ENCODE measurements around the gene ARID5A. TPM values are rescaled to one million over a fixed set of nuclear protein-coding genes. Genes with fewer than 3 reads are reported as not detected.

ARID5A gene
- total and polyA plus RNA-seq, 9 of the 15 experiments (the other 6 are each of a cell fraction or from before 2014, with no cell fraction given), result 0.14 to 12.5 (median 3.0) TPM

DNA sequence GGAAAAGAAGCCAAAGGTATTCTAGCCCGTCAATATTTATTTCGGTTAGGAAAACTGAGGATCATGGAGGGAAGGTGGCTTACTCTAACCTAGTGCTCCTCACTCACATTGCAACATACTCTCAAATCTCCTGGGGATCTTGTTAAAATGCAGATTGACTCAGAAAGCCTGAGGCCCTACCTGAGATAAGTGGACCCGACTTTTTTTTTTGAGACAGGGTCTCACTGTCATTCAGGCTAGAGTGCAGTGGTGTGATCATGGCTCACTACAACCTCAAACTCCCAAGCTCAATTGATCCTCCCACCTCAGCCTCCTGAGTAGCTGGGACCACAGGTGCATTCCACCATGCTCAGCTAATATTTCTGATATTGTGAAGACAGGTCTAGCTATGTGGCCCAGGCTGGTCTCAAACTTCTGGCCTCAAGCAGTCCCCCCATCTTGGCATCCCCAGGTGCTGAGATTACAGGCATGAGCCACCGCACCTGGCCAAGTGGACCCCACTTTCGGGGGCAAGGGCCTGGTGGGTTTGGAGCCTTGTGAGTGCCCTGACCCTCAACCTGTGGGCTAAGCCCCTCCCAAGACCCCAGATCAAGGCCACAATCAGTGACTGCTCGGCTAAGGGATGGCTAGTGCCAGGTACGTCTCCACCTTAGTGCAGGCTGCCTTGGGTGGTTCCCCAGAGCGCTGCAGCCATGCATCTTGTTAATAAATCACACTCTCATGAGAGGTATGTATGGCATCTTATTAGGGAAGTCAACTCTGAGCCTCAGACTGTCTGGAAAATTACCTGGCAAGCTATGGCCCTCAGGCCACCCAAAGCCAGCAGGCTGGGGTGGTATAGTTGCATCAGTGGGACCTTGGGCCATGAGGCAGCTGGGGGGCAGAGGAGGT lies 30.3 kb upstream of the ARID5A start:
- Histone ChIP-seq H3K4me2 (ENCODE audit: insufficient read depth, low read length) (no peak overlapping the region), H3K27ac (ENCODE audit: extremely low read depth, low read depth, low read length) (no peak overlapping the region), H2AFZ (ENCODE audit: low read depth, low read length) (no peak overlapping the region), H3K27me3 (ENCODE audit: control insufficient read depth in 2 of 2, insufficient read depth in 2 of 2, low read length in 2 of 2) (peaks cover 7 to 69% of the 10 kb centered on the region in 2 experiments; a peak in 4 of 5 replicates), H4K20me1 (replicated peaks; ENCODE audit: control insufficient read depth, insufficient read depth, low read length) (peaks cover 10% of the 10 kb centered on the region), H3K4me3 (no peak overlapping the region), H3K9me1 (ENCODE audit: control insufficient read depth, insufficient read depth, low read length) (peaks cover 2% of the 10 kb centered on the region), H3K4me1 (replicated peaks in 1 of 2; ENCODE audit: control insufficient read depth in 2 of 2, insufficient read depth in 2 of 2, low read length in 2 of 2) (peaks cover 7 to 30% of the 10 kb centered on the region in 2 experiments; a peak in 4 of 5 replicates), H3K9me3 (replicated peaks; ENCODE audit: control insufficient read depth, insufficient read depth, low read depth, low read length) (no peaks in the 10 kb centered on the region), H3K36me3 (ENCODE audit: control insufficient read depth, insufficient read depth, low read length) (no peaks in the 10 kb centered on the region), H3K9ac (ENCODE audit: insufficient read depth in 1 of 2, low read depth in 2 of 2, low read length in 2 of 2) (no peak overlapping the region), H3K79me2 (ENCODE audit: control insufficient read depth, insufficient read depth, low read length) (no peaks in the 10 kb centered on the region)
- ChIA-PET CTCF (ENCODE audit: low intra/inter-chr PET ratio) (interaction anchor here (0.6 kb wide), 1 partner anchor 299 kb away, joined by 3 read pairs; no protein-coding TSS in a partner anchor), POLR2A (no interaction called here)
- FAIRE-seq (no peak), ATAC-seq (no peak), DNase-seq (ENCODE audit: extremely low read depth in 1 of 4, low spot score in 3 of 4) (no peak)
- 0% methylated on average over 8 of the region's 8 CpGs for WGBS (ENCODE audit: insufficient coverage, low coverage, missing lambda C conversion rate)
- intact Hi-C loops (cut with micrococcal nuclease) (loop anchor here (5.0 to 10.0 kb wide), 3 partner anchors 201 to 514 kb away; partner anchors contain the start of genes ANKRD36C, CIAO1, SNRNP200 and TMEM127), in situ Hi-C loops (cut with MboI) (loop anchor here (25.0 kb wide), 2 partner anchors 494 to 719 kb away; no protein-coding TSS in a partner anchor)
- no TSS peak for BruUV-seq (replicated peaks)
- TF ChIP-seq PURB (CRISPR knock-in tag; IDR thresholded peaks at IDR 0.05; ENCODE audit: low read depth) (no peak), COPS2 (conservative IDR thresholded peaks at IDR 0.05) (no peak), MTA1 (IDR thresholded peaks at IDR 0.05; ENCODE audit: borderline replicate concordance) (no peak), E2F3 (CRISPR knock-in tag; IDR thresholded peaks at IDR 0.05) (no peak), RBM34 (IDR thresholded peaks at IDR 0.05; ENCODE audit: borderline replicate concordance, insufficient read depth, low read length) (no peak), POLR2AphosphoS5 (IDR thresholded peaks at IDR 0.05; ENCODE audit: control insufficient read depth, insufficient read depth, low read depth, low read length) (no peak), POLR2A (conservative IDR thresholded peaks at IDR 0.05) (no peak)
- TF ChIP-seq, protein P1, sequence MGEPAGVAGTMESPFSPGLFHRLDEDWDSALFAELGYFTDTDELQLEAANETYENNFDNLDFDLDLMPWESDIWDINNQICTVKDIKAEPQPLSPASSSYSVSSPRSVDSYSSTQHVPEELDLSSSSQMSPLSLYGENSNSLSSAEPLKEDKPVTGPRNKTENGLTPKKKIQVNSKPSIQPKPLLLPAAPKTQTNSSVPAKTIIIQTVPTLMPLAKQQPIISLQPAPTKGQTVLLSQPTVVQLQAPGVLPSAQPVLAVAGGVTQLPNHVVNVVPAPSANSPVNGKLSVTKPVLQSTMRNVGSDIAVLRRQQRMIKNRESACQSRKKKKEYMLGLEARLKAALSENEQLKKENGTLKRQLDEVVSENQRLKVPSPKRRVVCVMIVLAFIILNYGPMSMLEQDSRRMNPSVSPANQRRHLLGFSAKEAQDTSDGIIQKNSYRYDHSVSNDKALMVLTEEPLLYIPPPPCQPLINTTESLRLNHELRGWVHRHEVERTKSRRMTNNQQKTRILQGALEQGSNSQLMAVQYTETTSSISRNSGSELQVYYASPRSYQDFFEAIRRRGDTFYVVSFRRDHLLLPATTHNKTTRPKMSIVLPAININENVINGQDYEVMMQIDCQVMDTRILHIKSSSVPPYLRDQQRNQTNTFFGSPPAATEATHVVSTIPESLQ (CRISPR knock-in tag; IDR thresholded peaks at IDR 0.05), result no peak
- TF ChIP-seq, protein P2, sequence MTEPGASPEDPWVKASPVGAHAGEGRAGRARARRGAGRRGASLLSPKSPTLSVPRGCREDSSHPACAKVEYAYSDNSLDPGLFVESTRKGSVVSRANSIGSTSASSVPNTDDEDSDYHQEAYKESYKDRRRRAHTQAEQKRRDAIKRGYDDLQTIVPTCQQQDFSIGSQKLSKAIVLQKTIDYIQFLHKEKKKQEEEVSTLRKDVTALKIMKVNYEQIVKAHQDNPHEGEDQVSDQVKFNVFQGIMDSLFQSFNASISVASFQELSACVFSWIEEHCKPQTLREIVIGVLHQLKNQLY (CRISPR knock-in tag; conservative IDR thresholded peaks at IDR 0.05), result no peak
- TF ChIP-seq, protein P3, sequence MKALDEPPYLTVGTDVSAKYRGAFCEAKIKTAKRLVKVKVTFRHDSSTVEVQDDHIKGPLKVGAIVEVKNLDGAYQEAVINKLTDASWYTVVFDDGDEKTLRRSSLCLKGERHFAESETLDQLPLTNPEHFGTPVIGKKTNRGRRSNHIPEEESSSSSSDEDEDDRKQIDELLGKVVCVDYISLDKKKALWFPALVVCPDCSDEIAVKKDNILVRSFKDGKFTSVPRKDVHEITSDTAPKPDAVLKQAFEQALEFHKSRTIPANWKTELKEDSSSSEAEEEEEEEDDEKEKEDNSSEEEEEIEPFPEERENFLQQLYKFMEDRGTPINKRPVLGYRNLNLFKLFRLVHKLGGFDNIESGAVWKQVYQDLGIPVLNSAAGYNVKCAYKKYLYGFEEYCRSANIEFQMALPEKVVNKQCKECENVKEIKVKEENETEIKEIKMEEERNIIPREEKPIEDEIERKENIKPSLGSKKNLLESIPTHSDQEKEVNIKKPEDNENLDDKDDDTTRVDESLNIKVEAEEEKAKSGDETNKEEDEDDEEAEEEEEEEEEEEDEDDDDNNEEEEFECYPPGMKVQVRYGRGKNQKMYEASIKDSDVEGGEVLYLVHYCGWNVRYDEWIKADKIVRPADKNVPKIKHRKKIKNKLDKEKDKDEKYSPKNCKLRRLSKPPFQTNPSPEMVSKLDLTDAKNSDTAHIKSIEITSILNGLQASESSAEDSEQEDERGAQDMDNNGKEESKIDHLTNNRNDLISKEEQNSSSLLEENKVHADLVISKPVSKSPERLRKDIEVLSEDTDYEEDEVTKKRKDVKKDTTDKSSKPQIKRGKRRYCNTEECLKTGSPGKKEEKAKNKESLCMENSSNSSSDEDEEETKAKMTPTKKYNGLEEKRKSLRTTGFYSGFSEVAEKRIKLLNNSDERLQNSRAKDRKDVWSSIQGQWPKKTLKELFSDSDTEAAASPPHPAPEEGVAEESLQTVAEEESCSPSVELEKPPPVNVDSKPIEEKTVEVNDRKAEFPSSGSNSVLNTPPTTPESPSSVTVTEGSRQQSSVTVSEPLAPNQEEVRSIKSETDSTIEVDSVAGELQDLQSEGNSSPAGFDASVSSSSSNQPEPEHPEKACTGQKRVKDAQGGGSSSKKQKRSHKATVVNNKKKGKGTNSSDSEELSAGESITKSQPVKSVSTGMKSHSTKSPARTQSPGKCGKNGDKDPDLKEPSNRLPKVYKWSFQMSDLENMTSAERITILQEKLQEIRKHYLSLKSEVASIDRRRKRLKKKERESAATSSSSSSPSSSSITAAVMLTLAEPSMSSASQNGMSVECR (CRISPR knock-in tag; IDR thresholded peaks at IDR 0.05), result no peak
